Superior temporal gyrus (tissue), 1 donor: Measurements from ENCODE around the gene TTLL12.

ENCODE experiments used
- DNase-seq: peaks from one replicate; pipeline ENCODE4 v3.0.0-alpha.2; 2016; ENCODE audit errors: extremely low spot score

Gene TTLL12

DNA sequence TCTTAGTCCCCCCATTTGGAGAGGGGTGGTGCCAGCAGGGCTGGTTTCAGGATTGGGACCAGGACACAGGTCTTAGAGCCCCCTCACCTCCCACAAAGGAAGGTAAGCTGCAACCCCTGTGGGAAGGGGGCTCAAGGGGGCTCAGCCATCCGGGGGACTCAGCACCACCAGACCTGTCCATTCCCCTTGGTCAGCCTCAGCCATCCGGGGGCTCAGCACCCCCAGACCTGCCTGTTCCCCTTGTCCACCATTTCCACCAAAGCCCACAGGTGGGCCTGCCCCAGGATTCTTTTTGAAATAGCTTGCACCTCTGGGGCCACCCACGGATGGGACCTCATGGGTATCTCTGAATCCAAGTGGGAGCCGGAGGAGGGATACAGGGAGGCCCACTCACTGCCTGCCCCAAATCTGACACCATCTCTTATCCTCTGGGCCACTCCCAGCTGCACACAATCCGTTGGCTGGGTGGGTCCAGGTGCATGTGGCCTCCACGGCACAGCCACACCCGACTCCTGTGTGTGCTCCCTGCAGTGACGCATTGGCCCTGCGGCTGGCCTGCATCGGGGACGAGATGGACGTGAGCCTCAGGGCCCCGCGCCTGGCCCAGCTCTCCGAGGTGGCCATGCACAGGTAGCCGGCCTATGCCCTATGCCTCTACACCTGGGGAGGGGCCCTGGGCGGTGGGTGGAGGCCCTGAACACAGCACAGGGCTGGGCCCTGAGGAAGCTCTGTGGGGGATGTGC is 59.6 kb downstream of the TTLL12 start:
- no peak for DNase-seq

DNA sequence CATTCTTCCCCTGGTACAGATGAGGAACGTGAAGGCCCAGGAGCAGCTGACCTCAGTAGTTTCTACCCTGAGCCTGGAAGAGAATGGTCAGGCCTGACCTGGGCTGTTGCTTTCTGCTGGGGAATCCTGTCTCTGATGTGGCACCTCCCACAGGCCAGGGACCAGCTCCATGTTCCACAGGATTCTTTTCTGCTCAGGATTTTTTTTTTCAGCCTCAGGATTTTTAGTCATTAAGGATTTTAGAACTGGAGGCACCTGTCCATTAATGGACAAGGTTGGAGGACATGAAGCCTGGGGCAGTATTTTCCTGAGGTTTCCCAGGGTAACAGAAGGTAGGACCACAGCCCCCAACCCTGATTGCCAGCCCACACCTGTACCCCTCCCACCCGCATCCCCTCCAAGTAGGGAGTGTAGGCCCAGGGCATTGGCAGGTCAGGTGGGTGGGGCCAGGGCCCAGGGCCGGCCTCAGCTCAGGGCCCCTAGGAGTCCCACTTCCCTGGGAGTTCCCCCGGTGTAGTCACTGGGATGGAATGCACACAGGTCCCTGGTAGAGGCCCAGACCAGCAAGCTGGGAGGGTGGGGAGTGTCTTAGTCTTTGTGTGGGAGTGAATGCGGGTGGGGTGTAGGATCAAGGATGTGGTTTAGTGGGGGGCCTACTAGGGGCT is 60.3 kb downstream of the TTLL12 start:
- DNase-seq: no peak

GRCh38 chr22:43118953-43119458 is 67.9 kb downstream of the TTLL12 start:
- no peak for DNase-seq

- DNase-seq: no peak
Observed at GRCh38 chr22:43118024-43118849, 68.7 kb downstream of the TTLL12 start.

- DNase-seq: no peak
Observed at GRCh38 chr22:43116932-43117331, 70.0 kb downstream of the TTLL12 start.
